T-helper 1 cell treated with Interleukin-12 subunit alpha and Interleukin-12 subunit beta and Interleukin-4 antibody, amounts not matched to agents 30 μg/mL and 1 μg/mL, for 36 hours (primary cell): Measurements from ENCODE around the gene MINDY3.
A peak's percentile ranks its signal among the peaks of the same experiment; 100 is the strongest.

Experiments used
- H3K27ac Mint-ChIP-seq: one replicate; pipeline ENCODE4 v1.8.0; 2021; ENCODE audit warnings: mild to moderate bottlenecking, mixed read lengths
- H3K27me3 Mint-ChIP-seq: one replicate; pipeline ENCODE4 v1.8.0; 2021; ENCODE audit warnings: low read depth, mixed read lengths
- H3K36me3 Mint-ChIP-seq: one replicate; pipeline ENCODE4 v1.8.0; 2021; ENCODE audit warnings: low read depth, mixed read lengths
- H3K4me1 Mint-ChIP-seq: one replicate; pipeline ENCODE4 v1.8.0; 2021; ENCODE audit warnings: low read depth, mixed read lengths
- H3K4me3 Mint-ChIP-seq: one replicate; pipeline ENCODE4 v1.8.0; 2021; ENCODE audit warnings: mild to moderate bottlenecking, moderate library complexity, mixed read lengths
- H3K9me3 Mint-ChIP-seq: one replicate; pipeline ENCODE4 v1.8.0; 2021; ENCODE audit warnings: mixed read lengths

Gene MINDY3

GRCh38 chr10:15843695-15844094 lies 16.6 kb downstream of the MINDY3 start:
- no peak overlapping the region for H3K4me3 Mint-ChIP-seq
- H3K27me3 Mint-ChIP-seq, result no peaks in the 10 kb centered on the region
- peaks cover 8% of the 10 kb centered on the region for H3K36me3 Mint-ChIP-seq
- H3K27ac Mint-ChIP-seq, result peak overlapping the region; percentile 31
- H3K9me3 Mint-ChIP-seq, result no peaks in the 10 kb centered on the region
- peaks cover 26% of the 10 kb centered on the region for H3K4me1 Mint-ChIP-seq

DNA sequence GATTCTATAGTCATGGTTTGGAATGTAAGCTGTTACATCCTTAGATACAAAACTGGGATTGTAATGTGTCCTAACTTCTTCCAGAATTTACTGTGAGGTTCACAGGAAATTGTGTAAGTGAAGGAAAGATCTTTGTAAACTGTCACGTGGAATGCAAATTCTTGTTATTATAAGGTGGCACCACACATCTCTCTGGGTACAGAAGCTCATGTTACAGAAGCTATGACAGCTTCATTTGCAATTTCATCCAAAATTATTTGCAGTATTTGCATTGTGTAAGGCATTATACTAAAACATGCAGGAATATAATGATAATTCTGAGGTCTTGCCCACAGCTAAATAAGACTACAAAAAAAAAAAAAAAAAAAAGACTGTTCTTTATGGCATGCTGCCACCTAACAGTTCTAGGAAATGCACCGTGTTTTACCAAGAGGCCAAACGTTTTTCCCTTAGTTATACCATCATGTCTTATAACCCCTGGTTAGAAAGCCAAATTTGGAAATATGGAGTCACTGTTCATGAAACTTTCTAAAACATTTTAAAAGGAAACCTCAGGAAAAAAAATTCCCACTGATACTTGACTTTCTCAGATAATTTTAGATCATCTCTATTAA lies 17.6 kb downstream of the MINDY3 start:
- Mint-ChIP-seq H3K9me3 (no peaks in the 10 kb centered on the region), H3K27ac (no peak overlapping the region), H3K4me3 (no peak overlapping the region), H3K36me3 (peaks cover 6% of the 10 kb centered on the region), H3K4me1 (peaks cover 26% of the 10 kb centered on the region), H3K27me3 (no peaks in the 10 kb centered on the region)

- Mint-ChIP-seq H3K27me3 (no peaks in the 10 kb centered on the region), H3K9me3 (no peaks in the 10 kb centered on the region), H3K36me3 (peaks cover 6% of the 10 kb centered on the region), H3K27ac (no peak overlapping the region), H3K4me1 (peaks cover 26% of the 10 kb centered on the region), H3K4me3 (no peak overlapping the region)
Observed at GRCh38 chr10:15841696-15842095, 18.6 kb downstream of the MINDY3 start.

DNA sequence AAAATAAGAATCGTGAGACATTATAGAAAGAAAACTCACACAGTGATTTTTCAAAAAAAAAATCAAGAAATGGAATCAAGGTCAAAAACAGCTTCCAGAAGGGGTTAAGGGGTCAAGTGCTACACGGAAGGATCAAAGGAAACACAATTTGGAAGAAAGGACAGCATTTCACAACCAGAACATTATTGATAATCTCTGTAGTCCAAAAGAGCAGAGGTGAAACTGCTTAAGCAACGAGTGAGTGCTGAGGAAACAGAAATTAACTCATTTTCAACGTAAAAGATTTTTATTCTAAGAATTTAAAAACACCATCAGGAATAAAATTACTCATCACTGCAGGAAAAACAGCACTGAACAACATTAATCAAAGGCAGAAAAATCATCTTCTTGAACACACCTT lies 23.5 kb downstream of the MINDY3 start:
- Mint-ChIP-seq H3K36me3 (peaks cover 9% of the 10 kb centered on the region), H3K4me1 (peaks cover 13% of the 10 kb centered on the region)

GRCh38 chr10:15829495-15829894 lies 30.8 kb downstream of the MINDY3 start:
- Mint-ChIP-seq H3K27me3 (no peaks in the 10 kb centered on the region), H3K4me1 (peaks cover 14% of the 10 kb centered on the region), H3K36me3 (peaks cover 25% of the 10 kb centered on the region), H3K27ac (no peak overlapping the region), H3K4me3 (no peak overlapping the region), H3K9me3 (no peaks in the 10 kb centered on the region)

More for the DNA sequence above, 23.5 kb downstream of the MINDY3 start:
- Mint-ChIP-seq H3K27ac (no peak overlapping the region), H3K9me3 (no peaks in the 10 kb centered on the region), H3K27me3 (no peaks in the 10 kb centered on the region), H3K4me3 (no peak overlapping the region)

DNA sequence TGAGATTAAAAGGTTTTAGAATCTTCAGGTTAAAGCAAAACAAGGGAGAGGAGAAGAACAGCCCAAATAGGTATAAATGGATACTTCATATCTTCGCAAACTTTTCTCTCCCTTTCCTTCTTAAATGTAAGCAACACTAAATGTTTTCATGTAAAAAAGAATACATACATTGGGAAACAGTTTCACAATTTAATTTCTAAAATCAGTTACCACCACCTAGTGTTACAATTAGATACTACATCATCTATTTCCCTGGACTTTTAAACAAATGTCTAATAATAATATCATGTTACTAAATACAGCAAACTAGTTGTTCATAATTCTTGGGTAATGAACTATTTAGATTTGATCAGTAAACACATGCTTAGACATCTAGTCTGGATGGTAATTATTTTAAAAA lies 35.8 kb downstream of the MINDY3 start:
- Mint-ChIP-seq H3K9me3 (no peaks in the 10 kb centered on the region), H3K36me3 (peaks cover 12% of the 10 kb centered on the region), H3K27ac (no peak overlapping the region), H3K4me3 (no peak overlapping the region), H3K4me1 (no peaks in the 10 kb centered on the region), H3K27me3 (no peaks in the 10 kb centered on the region)

DNA sequence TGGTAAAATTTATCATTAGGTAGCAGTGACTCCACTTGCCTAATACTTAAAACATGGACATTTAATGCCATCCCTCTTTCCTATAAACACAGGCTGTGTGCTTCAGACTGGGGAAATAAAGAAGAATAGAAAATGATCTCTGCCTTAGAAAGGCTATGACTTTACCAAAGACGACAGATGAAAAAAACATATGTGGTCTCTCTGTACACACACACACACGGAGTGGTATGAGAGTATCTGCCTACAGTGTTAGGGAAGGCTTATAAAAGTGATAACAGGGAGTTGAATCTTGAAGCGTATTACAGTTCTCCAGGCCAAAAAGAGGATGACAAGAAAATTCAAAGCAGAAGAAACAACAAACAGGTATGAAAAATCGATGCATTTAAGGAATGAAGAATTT lies 38.2 kb downstream of the MINDY3 start:
- Mint-ChIP-seq H3K9me3 (no peaks in the 10 kb centered on the region), H3K36me3 (peaks cover 19% of the 10 kb centered on the region), H3K4me3 (no peak overlapping the region), H3K4me1 (peaks cover 4% of the 10 kb centered on the region), H3K27ac (no peak overlapping the region), H3K27me3 (no peaks in the 10 kb centered on the region)

- H3K36me3 Mint-ChIP-seq, result peaks cover 19% of the 10 kb centered on the region
- H3K27ac Mint-ChIP-seq, result no peak overlapping the region
- H3K9me3 Mint-ChIP-seq, result no peaks in the 10 kb centered on the region
- peaks cover 4% of the 10 kb centered on the region for H3K4me1 Mint-ChIP-seq
- H3K27me3 Mint-ChIP-seq, result no peaks in the 10 kb centered on the region
- H3K4me3 Mint-ChIP-seq, result no peak overlapping the region
Observed at GRCh38 chr10:15821046-15821683, 39.1 kb downstream of the MINDY3 start.

GRCh38 chr10:15817409-15818046 lies 42.8 kb downstream of the MINDY3 start:
- Mint-ChIP-seq H3K4me1 (peaks cover 4% of the 10 kb centered on the region), H3K27ac (no peak overlapping the region), H3K36me3 (peaks cover 27% of the 10 kb centered on the region), H3K27me3 (no peaks in the 10 kb centered on the region), H3K9me3 (no peaks in the 10 kb centered on the region), H3K4me3 (no peak overlapping the region)

DNA sequence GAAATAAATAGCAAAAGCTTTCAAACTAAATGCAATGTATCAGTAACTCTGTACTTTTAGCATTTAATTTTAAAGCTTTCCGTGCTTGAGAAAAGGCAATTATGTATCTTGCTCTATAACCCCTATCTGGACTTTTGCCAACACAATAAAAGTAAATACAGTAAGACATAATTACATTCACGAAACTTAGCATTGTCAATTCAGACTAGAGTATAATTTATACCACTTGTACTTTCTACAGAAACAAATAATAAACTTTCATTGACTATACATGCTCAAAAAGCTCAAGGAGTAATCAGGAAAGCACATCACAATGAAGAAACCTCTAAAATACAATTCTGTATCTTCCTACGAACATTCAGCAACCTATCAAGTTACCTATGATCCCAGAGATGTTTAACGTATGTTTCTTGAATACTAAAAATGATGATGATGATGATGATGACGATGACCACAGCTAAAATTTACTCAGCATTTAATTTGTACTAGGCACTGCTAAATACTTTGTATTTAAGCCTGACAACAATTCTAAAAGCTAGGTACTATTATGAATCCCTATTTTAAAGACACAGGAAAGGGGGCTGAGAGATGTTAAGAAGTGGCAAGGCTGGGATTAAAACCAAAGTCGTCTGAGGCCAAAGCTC lies 44.9 kb downstream of the MINDY3 start:
- no peak overlapping the region for H3K4me3 Mint-ChIP-seq
- no peaks in the 10 kb centered on the region for H3K9me3 Mint-ChIP-seq
- H3K4me1 Mint-ChIP-seq, result peaks cover 4% of the 10 kb centered on the region
- peaks cover 24% of the 10 kb centered on the region for H3K36me3 Mint-ChIP-seq
- no peak overlapping the region for H3K27ac Mint-ChIP-seq
- no peaks in the 10 kb centered on the region for H3K27me3 Mint-ChIP-seq

DNA sequence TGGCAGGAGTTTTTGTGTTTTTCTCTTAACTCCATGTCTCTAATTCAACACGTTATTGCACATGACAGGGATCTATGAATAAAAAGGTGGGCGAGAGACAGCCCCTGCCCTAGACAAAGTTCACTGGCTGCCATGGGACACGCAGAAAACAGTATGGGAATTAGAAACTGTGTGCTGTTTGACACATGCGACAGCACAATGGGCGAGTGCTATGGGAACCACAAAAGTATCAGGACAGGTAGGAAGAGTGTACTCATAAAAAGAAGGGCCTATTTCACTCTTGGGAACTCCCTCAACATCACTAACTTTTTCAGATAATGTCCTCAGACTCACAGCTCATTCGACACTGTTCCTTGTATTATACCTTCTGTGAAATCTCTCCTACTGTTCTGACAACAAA lies 45.7 kb downstream of the MINDY3 start:
- Mint-ChIP-seq H3K4me3 (no peak overlapping the region), H3K27ac (no peak overlapping the region), H3K9me3 (no peaks in the 10 kb centered on the region), H3K27me3 (no peaks in the 10 kb centered on the region), H3K4me1 (peaks cover 4% of the 10 kb centered on the region), H3K36me3 (peaks cover 23% of the 10 kb centered on the region)

GRCh38 chr10:15813415-15813814 lies 46.9 kb downstream of the MINDY3 start:
- Mint-ChIP-seq H3K4me3 (no peak overlapping the region), H3K9me3 (no peaks in the 10 kb centered on the region), H3K27me3 (no peaks in the 10 kb centered on the region), H3K4me1 (peaks cover 2% of the 10 kb centered on the region), H3K27ac (no peak overlapping the region), H3K36me3 (peaks cover 15% of the 10 kb centered on the region)

GRCh38 chr10:15809450-15809849 lies 50.9 kb downstream of the MINDY3 start:
- Mint-ChIP-seq H3K36me3 (peaks cover 22% of the 10 kb centered on the region), H3K9me3 (no peaks in the 10 kb centered on the region), H3K4me3 (no peak overlapping the region), H3K27me3 (no peaks in the 10 kb centered on the region), H3K4me1 (no peaks in the 10 kb centered on the region), H3K27ac (no peak overlapping the region)

- Mint-ChIP-seq H3K4me1 (no peaks in the 10 kb centered on the region), H3K4me3 (no peak overlapping the region), H3K27ac (no peak overlapping the region), H3K9me3 (no peaks in the 10 kb centered on the region), H3K27me3 (no peaks in the 10 kb centered on the region), H3K36me3 (peaks cover 20% of the 10 kb centered on the region)
Observed at GRCh38 chr10:15808204-15808797, 52.0 kb downstream of the MINDY3 start.
